GM23338 (cell line): ENCODE results near the gene CD109. TPM values are rescaled to one million over a fixed set of nuclear protein-coding genes. Genes with fewer than 3 reads are reported as not detected.

Source experiments
- ATAC-seq: fragments of 200-7000 bp; cut with Tn5 transposase; 3 replicates; pipeline ENCODE4 v1.9.1; 2020
- DNase-seq: peaks from one replicate; pipeline ENCODE4 v3.0.0-alpha.2; 2015; ENCODE audit warnings: low spot score
- H2AFZ ChIP-seq: fragments of 200-600 bp; sonication (generic); 2 replicates; pipeline ENCODE4 v1.8.0; 2016; ENCODE audit warnings: antibody characterized with exemption, mild to moderate bottlenecking, moderate library complexity
- H3F3A ChIP-seq: fragments of 200-600 bp; sonication (generic); replicated peaks from 2 replicates; pipeline ENCODE4 v1.8.0; 2017; ENCODE audit warnings: antibody characterized with exemption, mixed run types, low read depth
- H3K27ac ChIP-seq: fragments of 200-600 bp; sonication (generic); 2 replicates; pipeline ENCODE4 v1.6.1; 2016; ENCODE audit warnings: low read depth
- H3K27me3 ChIP-seq: fragments of 200-600 bp; sonication (generic); 2 replicates; pipeline ENCODE4 v1.8.0; 2016; ENCODE audit warnings: mild to moderate bottlenecking, mixed run types, moderate library complexity; ENCODE audit not compliant: insufficient read depth
- H3K36me3 ChIP-seq: fragments of 200-600 bp; sonication (generic); 2 replicates; pipeline ENCODE4 v1.8.0; 2016; ENCODE audit warnings: mild to moderate bottlenecking; ENCODE audit not compliant: insufficient read depth
- H3K4me1 ChIP-seq: fragments of 200-600 bp; sonication (generic); 2 replicates; pipeline ENCODE4 v1.8.0; 2016; ENCODE audit warnings: mild to moderate bottlenecking, moderate library complexity; ENCODE audit not compliant: insufficient read depth
- H3K4me2 ChIP-seq: fragments of 200-600 bp; sonication (generic); 2 replicates; pipeline ENCODE4 v1.7.1; 2017; ENCODE audit warnings: mixed run types
- H3K4me3 ChIP-seq: fragments of 200-600 bp; sonication (generic); 2 replicates; pipeline ENCODE4 v1.6.1; 2016; ENCODE audit warnings: mixed run types
- H3K79me2 ChIP-seq: fragments of 200-600 bp; sonication (generic); replicated peaks from 2 replicates; pipeline ENCODE4 v1.8.0; 2017; ENCODE audit warnings: mild to moderate bottlenecking; ENCODE audit not compliant: insufficient read depth
- H3K9me2 ChIP-seq: fragments of 200-600 bp; sonication (generic); 2 replicates; pipeline ENCODE4 v1.8.0; 2017; ENCODE audit not compliant: insufficient read depth
- H4K20me1 ChIP-seq: fragments of 200-600 bp; sonication (generic); replicated peaks from 2 replicates; pipeline ENCODE4 v1.8.0; 2017; ENCODE audit warnings: mild to moderate bottlenecking; ENCODE audit not compliant: insufficient read depth
- H3K27ac Mint-ChIP-seq: 2 replicates; pipeline ENCODE4 v1.8.0; 2020; ENCODE audit warnings: inconsistent platforms, mild to moderate bottlenecking, moderate library complexity, mixed read lengths
- H3K27me3 Mint-ChIP-seq: 3 replicates; pipeline ENCODE4 v1.8.0; 2022; ENCODE audit warnings: low read depth, mild to moderate bottlenecking, moderate library complexity, mixed read lengths, inconsistent platforms; ENCODE audit not compliant: insufficient read depth, poor library complexity
- H3K36me3 Mint-ChIP-seq: 3 replicates; pipeline ENCODE4 v1.8.0; 2021; ENCODE audit warnings: low read depth, mild to moderate bottlenecking, inconsistent platforms, moderate library complexity, mixed read lengths
- H3K4me1 Mint-ChIP-seq: 3 replicates; pipeline ENCODE4 v1.8.0; 2020; ENCODE audit warnings: mild to moderate bottlenecking, inconsistent platforms, mixed read lengths
- H3K4me3 Mint-ChIP-seq: 3 replicates; pipeline ENCODE4 v1.8.0; 2021; ENCODE audit warnings: moderate library complexity, mild to moderate bottlenecking, inconsistent platforms, mixed read lengths
- H3K9me3 Mint-ChIP-seq: 3 replicates; pipeline ENCODE4 v1.8.0; 2020; ENCODE audit warnings: moderate library complexity, mild to moderate bottlenecking, inconsistent platforms, mixed read lengths
- CREB1 ChIP-seq: fragments of 250-450 bp; sonication (Bioruptor Pico); IDR thresholded peaks from 2 replicates; pipeline ENCODE4 v1.5.0; 2020; ENCODE audit warnings: low read depth, mild to moderate bottlenecking, moderate library complexity
- CTCF ChIP-seq, 2 experiments: fragments of 200-600 bp in 1 of 2; sonication (generic) in 1 of 2; conservative IDR thresholded peaks; 2 replicates each; pipeline versions ENCODE4 v1.5.1 to v1.6.1; 2016 to 2017; ENCODE audit warnings: antibody characterized with exemption in 2 of 2, low read depth in 2 of 2, mild to moderate bottlenecking in 2 of 2, moderate library complexity in 1 of 2
- EZH2 ChIP-seq: fragments of 200-600 bp; sonication (generic); IDR thresholded peaks from one replicate; pipeline ENCODE4 v1.8.0; 2017; ENCODE audit warnings: antibody characterized with exemption, mild to moderate bottlenecking, low read depth; ENCODE audit not compliant: unreplicated experiment
- EZH2phosphoT487 ChIP-seq: fragments of 200-600 bp; sonication (generic); IDR thresholded peaks from one replicate; pipeline ENCODE4 v1.8.1; 2018; ENCODE audit warnings: antibody characterized with exemption; ENCODE audit not compliant: unreplicated experiment
- JUNB ChIP-seq: IDR thresholded peaks from one replicate; pipeline ENCODE4 v1.6.1; 2016; ENCODE audit warnings: antibody characterized with exemption; ENCODE audit not compliant: unreplicated experiment
- POLR2AphosphoS5 ChIP-seq: IDR thresholded peaks from 2 replicates; pipeline ENCODE4 v1.6.1; 2016; ENCODE audit warnings: antibody characterized with exemption, low read depth
- STAT1 ChIP-seq: IDR thresholded peaks from one replicate; pipeline ENCODE4 v1.6.1; 2016; ENCODE audit warnings: antibody characterized with exemption; ENCODE audit not compliant: unreplicated experiment
- ZNF114 ChIP-seq: fragments of 250-450 bp; sonication (Bioruptor Pico); IDR thresholded peaks from 2 replicates; pipeline ENCODE4 v1.5.0; 2020; ENCODE audit warnings: mild to moderate bottlenecking, moderate library complexity
- ZNF331 ChIP-seq: fragments of 250-450 bp; sonication (Bioruptor Pico); IDR thresholded peaks from 2 replicates; pipeline ENCODE4 v1.5.0; 2020; ENCODE audit warnings: low read depth, mild to moderate bottlenecking, moderate library complexity
- ZNF462 ChIP-seq: fragments of 250-450 bp; sonication (Bioruptor Pico); IDR thresholded peaks from 2 replicates; pipeline ENCODE4 v1.5.0; 2020; ENCODE audit warnings: mild to moderate bottlenecking, moderate library complexity
- polyA plus RNA-seq: library from polyadenylated mRNA; unstranded; fragments of >200 nt; fragmentation: Nextera tagmentation; extraction: Ambion mirVana; gene quantifications from 2 replicates; pipeline ENCODE4 v1.2.1, GENCODE V29; 2016
- total RNA-seq: library from RNA; depleted of rRNA; stranded (reverse); fragments of >200 nt; shearing (Covaris generic); gene quantifications from 2 replicates; pipeline ENCODE4 v1.2.3, GENCODE V29; 2014

CD109 gene
- total and polyA plus RNA-seq, 2 experiments from 2014 or later: 1.1 to 5.3 TPM

- no peak overlapping the region for H3K27ac ChIP-seq
- no peaks in the 10 kb centered on the region for H3K27me3 ChIP-seq
- H4K20me1 ChIP-seq: no peaks in the 10 kb centered on the region
- ATAC-seq (no peak), DNase-seq (no peak)
- H3K4me3 Mint-ChIP-seq: no peak overlapping the region
- no peaks in the 10 kb centered on the region for H3K9me3 Mint-ChIP-seq
- no peaks in the 10 kb centered on the region for H3K36me3 Mint-ChIP-seq
- no peaks in the 10 kb centered on the region for H3K4me1 Mint-ChIP-seq
- H3K4me1 ChIP-seq: no peaks in the 10 kb centered on the region
- no peaks in the 10 kb centered on the region for H3K9me2 ChIP-seq
- H2AFZ ChIP-seq: no peak overlapping the region
- TF ChIP-seq CREB1 (CRISPR knock-in tag) (no peak), STAT1 (no peak)
- H3F3A ChIP-seq: no peaks in the 10 kb centered on the region
- H3K79me2 ChIP-seq: no peaks in the 10 kb centered on the region
- peaks cover 2% of the 10 kb centered on the region for H3K27me3 Mint-ChIP-seq
- no peaks in the 10 kb centered on the region for H3K36me3 ChIP-seq
- no peak overlapping the region for H3K27ac Mint-ChIP-seq
- H3K4me2 ChIP-seq: no peak overlapping the region
- H3K4me3 ChIP-seq: no peak overlapping the region
These were observed 130.6 kb downstream of the CD109 start for GRCh38 chr6:73826571-73826970.

- H3K4me3 ChIP-seq: no peak overlapping the region
- H3K36me3 ChIP-seq: no peaks in the 10 kb centered on the region
- no peaks in the 10 kb centered on the region for H3F3A ChIP-seq
- H3K27me3 ChIP-seq: no peaks in the 10 kb centered on the region
- no peaks in the 10 kb centered on the region for H3K36me3 Mint-ChIP-seq
- no peaks in the 10 kb centered on the region for H3K79me2 ChIP-seq
- H3K27ac ChIP-seq: no peak overlapping the region
- DNase-seq: no peak
- peaks cover 3% of the 10 kb centered on the region; the same call in 1 of the 3 replicates for H3K9me3 Mint-ChIP-seq
- no peak overlapping the region for H3K27ac Mint-ChIP-seq
- H3K9me2 ChIP-seq: no peaks in the 10 kb centered on the region
- TF ChIP-seq POLR2AphosphoS5: no peak
- TF ChIP-seq EZH2phosphoT487: no peak
- TF ChIP-seq EZH2: no peak
- TF ChIP-seq ZNF331 (CRISPR knock-in tag): no peak
- TF ChIP-seq ZNF114 (CRISPR knock-in tag): no peak
- H4K20me1 ChIP-seq: no peaks in the 10 kb centered on the region
- no peak overlapping the region for H3K4me2 ChIP-seq
- peaks cover 2% of the 10 kb centered on the region for H3K27me3 Mint-ChIP-seq
- no peaks in the 10 kb centered on the region for H3K4me1 Mint-ChIP-seq
- H3K4me3 Mint-ChIP-seq: no peak overlapping the region
- no peak overlapping the region for H2AFZ ChIP-seq
- H3K4me1 ChIP-seq: no peaks in the 10 kb centered on the region
- ATAC-seq: no peak
These were observed 134.1 kb downstream of the CD109 start for GRCh38 chr6:73830119-73830518.

GRCh38 chr6:73832313-73832712 is 136.3 kb downstream of the CD109 start:
- no peak overlapping the region for H2AFZ ChIP-seq
- ATAC-seq (no peak), DNase-seq (no peak)
- no peaks in the 10 kb centered on the region for H3K27me3 Mint-ChIP-seq
- no peaks in the 10 kb centered on the region for H3K9me2 ChIP-seq
- peaks cover 3% of the 10 kb centered on the region; the same call in 1 of the 3 replicates for H3K9me3 Mint-ChIP-seq
- H3K4me3 ChIP-seq: no peak overlapping the region
- H3K4me1 Mint-ChIP-seq: no peaks in the 10 kb centered on the region
- H3K36me3 ChIP-seq: no peaks in the 10 kb centered on the region
- H3K4me3 Mint-ChIP-seq: no peak overlapping the region
- H3K79me2 ChIP-seq: no peaks in the 10 kb centered on the region
- H3F3A ChIP-seq: no peaks in the 10 kb centered on the region
- no peaks in the 10 kb centered on the region for H3K36me3 Mint-ChIP-seq
- no peaks in the 10 kb centered on the region for H4K20me1 ChIP-seq
- no peak overlapping the region for H3K27ac Mint-ChIP-seq
- H3K4me1 ChIP-seq: no peaks in the 10 kb centered on the region
- H3K27ac ChIP-seq: no peak overlapping the region
- H3K4me2 ChIP-seq: no peak overlapping the region
- H3K27me3 ChIP-seq: no peaks in the 10 kb centered on the region
- TF ChIP-seq CTCF (conservative IDR thresholded peaks at IDR 0.05; ENCODE audit: low read depth in 2 of 2) (no peak), ZNF462 (no peak), EZH2 (no peak), ZNF114 (CRISPR knock-in tag) (no peak), JUNB (no peak), POLR2AphosphoS5 (no peak)
